Mesodermal cell (in vitro differentiated cells): ENCODE data around the gene ZFYVE28.

Experiments used
- H3K27ac ChIP-seq: 2 replicates; pipeline ENCODE4 v1.7.0; 2013; ENCODE audit warnings: mild to moderate bottlenecking, low read depth, low read length, moderate library complexity; ENCODE audit not compliant: severe bottlenecking
- H3K36me3 ChIP-seq: 2 replicates; pipeline ENCODE4 v1.7.1; 2013; ENCODE audit warnings: mild to moderate bottlenecking, low read length, moderate library complexity; ENCODE audit not compliant: control insufficient read depth, insufficient read depth
- H3K4me1 ChIP-seq: one replicate; pipeline ENCODE4 v1.7.1; 2013; ENCODE audit warnings: mild to moderate bottlenecking, low read length; ENCODE audit not compliant: insufficient read depth, control insufficient read depth, poor library complexity, severe bottlenecking
- H3K4me3 ChIP-seq: 2 replicates; pipeline ENCODE4 v1.7.0; 2013; ENCODE audit warnings: low read length, control low read depth, mild to moderate bottlenecking; ENCODE audit not compliant: insufficient read depth, poor library complexity, severe bottlenecking; ENCODE audit errors: extremely low read depth
- H3K9me3 ChIP-seq: 2 replicates; pipeline ENCODE4 v1.7.1; 2013; ENCODE audit warnings: mild to moderate bottlenecking, low read length, moderate library complexity; ENCODE audit not compliant: control insufficient read depth
- WGBS, 2 experiments: methylation state at CpG; one replicate each; pipeline ENCODE4 v1.1.5; 2013; ENCODE audit warnings: missing lambda C conversion rate in 2 of 2; ENCODE audit not compliant: insufficient coverage in 2 of 2; 5-methylcytosine and 5-hydroxymethylcytosine counted together

The ZFYVE28 gene

GRCh38 chr4:2415213-2415612, 3.2 kb downstream of the ZFYVE28 start:
- Histone ChIP-seq H3K36me3 (no peaks in the 10 kb centered on the region), H3K9me3 (no peaks in the 10 kb centered on the region), H3K27ac (no peak overlapping the region), H3K4me3 (no peak overlapping the region), H3K4me1 (peaks cover 45% of the 10 kb centered on the region)
- WGBS, 2 experiments, result 100% methylated on average over 2 of the region's 3 CpGs

GRCh38 chr4:2413821-2414610, 4.4 kb downstream of the ZFYVE28 start:
- no peak overlapping the region for H3K27ac ChIP-seq
- peaks cover 42% of the 10 kb centered on the region for H3K4me1 ChIP-seq
- H3K36me3 ChIP-seq, result no peaks in the 10 kb centered on the region
- 78 to 83% methylated on average over 7 to 11 of the region's 14 CpGs for WGBS, 2 experiments
- H3K9me3 ChIP-seq, result no peaks in the 10 kb centered on the region
- H3K4me3 ChIP-seq, result no peak overlapping the region

- 5 to 8% methylated on average over 22 to 29 of the region's 30 CpGs for WGBS, 2 experiments
- Histone ChIP-seq H3K36me3 (no peaks in the 10 kb centered on the region), H3K4me3 (peak overlapping the region; percentile 21), H3K9me3 (no peaks in the 10 kb centered on the region), H3K4me1 (peaks cover 40% of the 10 kb centered on the region), H3K27ac (peak overlapping the region; percentile 94)
Measured at GRCh38 chr4:2412885-2413716, 5.3 kb downstream of the ZFYVE28 start.

DNA sequence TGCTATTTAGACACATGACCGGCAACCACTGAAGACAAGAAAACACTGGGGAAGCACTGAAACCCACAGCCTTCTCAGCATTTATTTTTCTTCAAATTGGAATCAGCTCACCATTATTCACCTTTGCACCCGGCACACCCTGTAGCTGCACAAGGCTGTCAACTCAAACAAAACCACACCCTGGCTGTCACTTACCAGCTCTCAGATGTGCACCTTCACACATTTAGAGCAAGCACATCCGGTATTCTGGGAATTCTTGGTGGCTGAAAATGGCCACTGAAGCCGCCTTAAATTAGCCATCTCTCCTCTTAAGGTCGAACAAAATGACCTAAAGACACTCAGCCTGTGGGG, 5.9 kb downstream of the ZFYVE28 start:
- no peaks in the 10 kb centered on the region for H3K9me3 ChIP-seq
- peaks cover 40% of the 10 kb centered on the region for H3K4me1 ChIP-seq
- peak overlapping the region; percentile 94 for H3K27ac ChIP-seq
- H3K4me3 ChIP-seq, result peak overlapping the region; percentile 21
- 50 to 60% methylated on average over 5 of the region's 5 CpGs for WGBS, 2 experiments
- no peaks in the 10 kb centered on the region for H3K36me3 ChIP-seq

GRCh38 chr4:2411786-2412510, 6.5 kb downstream of the ZFYVE28 start:
- WGBS, 2 experiments, result 90 to 93% methylated on average over 10 to 11 of the region's 14 CpGs
- H3K4me3 ChIP-seq, result no peak overlapping the region

DNA sequence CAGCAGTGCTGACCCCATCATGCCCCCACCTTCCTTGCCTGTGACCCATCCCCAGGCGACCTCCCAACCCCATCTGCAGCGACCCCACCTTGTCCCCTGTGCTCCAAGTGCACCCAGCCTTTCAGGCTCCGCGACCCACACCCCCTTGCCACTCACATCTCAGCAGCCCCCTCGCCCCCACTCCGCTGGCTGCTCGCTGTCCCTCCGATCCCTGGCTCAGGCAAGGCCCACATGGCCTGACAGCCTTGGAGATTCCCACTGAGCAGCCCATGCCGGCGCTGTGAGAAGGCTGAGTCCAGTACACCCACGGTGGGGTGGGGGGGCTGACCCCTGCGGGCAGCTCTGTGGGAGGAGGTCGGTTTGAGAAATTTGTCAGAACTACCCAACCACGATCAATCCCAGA, 9.1 kb downstream of the ZFYVE28 start:
- H3K4me3 ChIP-seq, result no peak overlapping the region
- no peak overlapping the region for H3K27ac ChIP-seq
- H3K4me1 ChIP-seq, result peaks cover 25% of the 10 kb centered on the region
- 87 to 92% methylated on average over 8 to 9 of the region's 14 CpGs for WGBS, 2 experiments
- no peaks in the 10 kb centered on the region for H3K9me3 ChIP-seq
- no peaks in the 10 kb centered on the region for H3K36me3 ChIP-seq

More at GRCh38 chr4:2411786-2412510, 6.5 kb downstream of the ZFYVE28 start:
- Histone ChIP-seq H3K4me1 (peaks cover 39% of the 10 kb centered on the region), H3K9me3 (no peaks in the 10 kb centered on the region), H3K36me3 (no peaks in the 10 kb centered on the region), H3K27ac (no peak overlapping the region)

DNA sequence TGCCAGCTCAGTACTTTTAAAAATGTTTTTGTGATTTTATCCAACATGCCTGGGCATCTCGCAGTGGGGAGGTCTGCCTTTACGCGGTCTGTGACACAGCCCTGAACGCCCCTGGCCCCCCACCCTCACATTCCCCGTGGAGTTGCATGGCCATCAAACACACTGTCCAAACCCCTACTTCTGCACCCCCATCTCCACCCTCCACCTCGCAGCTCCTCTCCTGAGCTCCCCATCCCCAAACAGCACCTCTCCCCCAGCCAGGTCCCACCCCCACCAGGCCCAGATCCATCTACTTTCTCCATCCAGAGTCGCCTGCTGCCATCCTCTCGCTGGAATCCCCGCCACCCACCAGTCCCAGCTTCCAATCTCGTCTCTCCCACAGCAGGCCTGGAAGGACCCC, 9.5 kb downstream of the ZFYVE28 start:
- 84 to 88% methylated on average over 9 to 10 of the region's 10 CpGs for WGBS, 2 experiments
- Histone ChIP-seq H3K9me3 (no peaks in the 10 kb centered on the region), H3K27ac (no peak overlapping the region), H3K36me3 (no peaks in the 10 kb centered on the region), H3K4me1 (peaks cover 21% of the 10 kb centered on the region), H3K4me3 (no peak overlapping the region)

GRCh38 chr4:2408401-2408958, 10.0 kb downstream of the ZFYVE28 start:
- Histone ChIP-seq H3K4me3 (no peak overlapping the region), H3K4me1 (peaks cover 16% of the 10 kb centered on the region), H3K27ac (no peak overlapping the region), H3K9me3 (no peaks in the 10 kb centered on the region), H3K36me3 (no peaks in the 10 kb centered on the region)
- WGBS, 2 experiments, result 88 to 96% methylated on average over 13 to 14 of the region's 15 CpGs

DNA sequence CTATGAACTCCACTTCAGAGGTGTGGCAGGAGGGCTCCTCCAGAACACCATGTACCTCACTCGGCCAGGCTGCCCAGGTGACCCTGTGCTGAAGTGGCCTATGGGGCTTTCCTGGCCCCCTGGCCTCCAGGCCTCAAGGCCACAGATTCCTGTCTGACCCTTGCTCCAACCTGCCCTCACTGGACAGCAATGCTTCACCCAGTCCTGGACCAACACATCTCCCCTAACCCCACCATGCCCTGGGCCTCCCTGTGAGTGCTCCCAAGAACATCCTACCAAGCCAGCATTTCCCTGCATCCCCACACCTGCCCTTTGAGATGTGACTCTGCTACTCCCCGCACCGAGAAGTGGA, 10.5 kb downstream of the ZFYVE28 start:
- no peaks in the 10 kb centered on the region for H3K36me3 ChIP-seq
- H3K9me3 ChIP-seq, result no peaks in the 10 kb centered on the region
- H3K4me3 ChIP-seq, result no peak overlapping the region
- 88 to 100% methylated on average over 1 to 2 of the region's 3 CpGs for WGBS, 2 experiments
- no peak overlapping the region for H3K27ac ChIP-seq
- H3K4me1 ChIP-seq, result peaks cover 13% of the 10 kb centered on the region

- 76% methylated on average over 7 of the region's 7 CpGs for WGBS, 2 experiments
- Histone ChIP-seq H3K36me3 (no peaks in the 10 kb centered on the region), H3K9me3 (no peaks in the 10 kb centered on the region), H3K4me1 (peaks cover 9% of the 10 kb centered on the region), H3K27ac (no peak overlapping the region), H3K4me3 (no peak overlapping the region)
Measured at GRCh38 chr4:2406920-2407319, 11.5 kb downstream of the ZFYVE28 start.
